A673 (cell line): ENCODE data around the gene CAPN5.

Experiments used
- EZH2 ChIP-seq: fragments of 200-600 bp; sonication (generic); IDR thresholded peaks from 2 replicates; pipeline ENCODE4 v1.6.1; 2017; ENCODE audit warnings: borderline replicate concordance, low read depth, mild to moderate bottlenecking, mixed read lengths, antibody characterized with exemption, low read length; ENCODE audit not compliant: poor library complexity, severe bottlenecking
- TF ChIP-seq, protein P1 (sequence below): fragments of 300-800, 200-600 bp; sonication (generic); conservative IDR thresholded peaks from 2 replicates; pipeline ENCODE4 v1.5.1; 2017; ENCODE audit warnings: low read depth, mild to moderate bottlenecking, antibody characterized with exemption, low read length, moderate library complexity, mixed read lengths

DNA sequence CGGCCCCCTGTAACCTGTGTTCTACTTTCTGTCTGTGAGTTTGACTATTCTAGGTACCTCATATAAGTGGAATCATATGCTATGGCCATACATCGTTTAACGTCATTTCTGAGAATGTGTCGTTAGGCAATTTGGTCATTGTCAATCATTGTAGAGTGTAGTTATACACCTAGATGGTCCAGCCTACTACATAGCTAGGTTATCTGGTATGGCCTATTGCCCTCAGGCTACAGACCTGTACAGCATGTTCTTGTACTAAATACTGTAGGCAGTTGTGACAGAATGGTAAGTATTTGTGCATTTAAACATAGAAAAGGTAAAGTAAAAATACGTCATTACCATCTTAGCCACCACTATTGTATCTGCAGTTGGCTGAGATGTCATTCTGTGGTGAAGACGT lies 96.5 kb downstream of the CAPN5 start:
- TF ChIP-seq, protein P1, sequence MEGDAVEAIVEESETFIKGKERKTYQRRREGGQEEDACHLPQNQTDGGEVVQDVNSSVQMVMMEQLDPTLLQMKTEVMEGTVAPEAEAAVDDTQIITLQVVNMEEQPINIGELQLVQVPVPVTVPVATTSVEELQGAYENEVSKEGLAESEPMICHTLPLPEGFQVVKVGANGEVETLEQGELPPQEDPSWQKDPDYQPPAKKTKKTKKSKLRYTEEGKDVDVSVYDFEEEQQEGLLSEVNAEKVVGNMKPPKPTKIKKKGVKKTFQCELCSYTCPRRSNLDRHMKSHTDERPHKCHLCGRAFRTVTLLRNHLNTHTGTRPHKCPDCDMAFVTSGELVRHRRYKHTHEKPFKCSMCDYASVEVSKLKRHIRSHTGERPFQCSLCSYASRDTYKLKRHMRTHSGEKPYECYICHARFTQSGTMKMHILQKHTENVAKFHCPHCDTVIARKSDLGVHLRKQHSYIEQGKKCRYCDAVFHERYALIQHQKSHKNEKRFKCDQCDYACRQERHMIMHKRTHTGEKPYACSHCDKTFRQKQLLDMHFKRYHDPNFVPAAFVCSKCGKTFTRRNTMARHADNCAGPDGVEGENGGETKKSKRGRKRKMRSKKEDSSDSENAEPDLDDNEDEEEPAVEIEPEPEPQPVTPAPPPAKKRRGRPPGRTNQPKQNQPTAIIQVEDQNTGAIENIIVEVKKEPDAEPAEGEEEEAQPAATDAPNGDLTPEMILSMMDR: no peak
- no peak for TF ChIP-seq EZH2
